EH (cell line): Measurements from ENCODE around the gene PDE9A.
"Not testable (repeated sequence)": the region's sequence is repeated elsewhere in the genome, so short reads cannot be mapped to it uniquely, and the experiment has no call there.

Experiments used
- DNase-seq: peaks from one replicate; pipeline ENCODE4 v3.0.0-alpha.2; 2015; ENCODE audit warnings: low read depth

Gene PDE9A

DNA sequence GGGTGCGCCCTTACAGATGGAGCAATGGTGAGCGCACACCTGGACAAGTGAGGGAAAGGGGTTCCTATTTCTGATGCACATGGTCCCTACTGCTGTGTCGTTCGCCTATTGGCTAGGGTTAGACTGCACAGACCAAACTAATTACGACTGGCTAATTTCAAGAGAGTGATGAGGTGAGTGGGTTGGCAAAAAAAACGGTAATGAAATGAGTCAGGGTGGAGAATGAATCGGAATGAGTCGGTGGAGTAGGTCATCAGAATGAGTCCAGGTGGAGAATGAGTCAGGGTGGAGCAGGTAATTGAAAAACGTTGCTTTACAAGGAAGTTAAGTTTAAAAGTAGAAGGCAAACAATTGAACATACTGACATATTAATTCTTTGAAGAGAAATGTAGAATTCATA, 146.1 kb downstream of the PDE9A start:
- DNase-seq, result no peak

- no peak for DNase-seq
Observed at GRCh38 chr21:42799948-42800347, 146.5 kb downstream of the PDE9A start.

GRCh38 chr21:42801616-42802015, 148.2 kb downstream of the PDE9A start:
- not testable (repeated sequence) for DNase-seq

- no peak for DNase-seq
Observed at GRCh38 chr21:42806509-42807140, 153.2 kb downstream of the PDE9A start.

- not testable (repeated sequence) for DNase-seq
Observed at GRCh38 chr21:42807293-42807895, 154.0 kb downstream of the PDE9A start.

DNA sequence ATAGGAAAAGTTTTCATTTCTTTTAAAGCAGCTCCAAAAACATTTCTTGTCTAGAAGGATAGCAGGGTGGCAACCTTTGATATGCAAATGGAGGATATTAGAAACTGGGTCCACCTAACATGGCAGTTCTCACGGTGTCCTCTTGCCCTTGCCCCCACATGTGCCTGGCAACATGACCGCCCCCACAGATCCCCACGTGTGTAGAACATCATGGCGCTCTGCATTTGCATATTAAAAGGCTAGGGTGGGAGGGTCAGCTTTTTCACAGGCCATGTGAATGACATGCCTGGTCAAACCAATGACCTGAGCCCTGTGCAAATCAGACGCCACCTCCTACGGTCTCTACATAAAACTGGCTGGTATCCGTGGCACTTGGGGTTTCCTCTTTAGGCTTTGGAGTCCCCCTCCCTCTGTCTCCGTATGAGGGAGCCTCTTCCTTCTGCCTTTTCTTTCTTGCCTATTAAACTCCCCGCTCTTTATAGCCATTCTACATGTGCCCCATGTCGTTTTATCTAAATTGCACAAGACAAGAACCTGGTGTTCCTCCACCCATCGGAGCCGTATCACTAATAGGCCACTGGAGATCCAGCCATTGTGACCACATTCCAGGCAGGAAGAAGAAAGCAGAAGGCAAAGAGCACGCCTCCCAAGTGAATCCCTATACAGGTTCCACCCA, 154.7 kb downstream of the PDE9A start:
- no peak for DNase-seq

DNA sequence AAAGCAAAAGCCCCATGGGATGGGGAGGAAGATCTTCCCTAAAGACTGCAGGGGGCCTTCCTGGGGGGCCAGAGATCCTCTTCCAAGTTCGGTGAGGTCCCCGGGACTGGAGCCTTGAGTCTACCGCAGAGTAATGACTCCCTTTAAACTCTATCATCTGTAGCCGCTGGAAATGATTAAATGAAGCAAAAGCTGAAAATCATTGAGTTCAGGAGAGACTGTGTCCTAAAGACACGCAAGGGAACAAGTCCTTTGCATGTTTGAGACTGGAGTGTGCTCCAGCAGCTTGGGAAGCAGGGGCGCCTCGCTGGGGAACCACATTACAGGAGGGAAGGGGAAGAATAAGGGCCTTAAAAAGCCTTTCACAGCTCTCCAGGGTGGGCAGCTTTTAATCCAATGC, 155.8 kb downstream of the PDE9A start:
- DNase-seq, result no peak

GRCh38 chr21:42809577-42810475, 156.4 kb downstream of the PDE9A start:
- DNase-seq, result no peak

- DNase-seq, result no peak
Observed at GRCh38 chr21:42811960-42812359, 158.5 kb downstream of the PDE9A start.

- not testable (repeated sequence) for DNase-seq
Observed at GRCh38 chr21:42812528-42813241, 159.3 kb downstream of the PDE9A start.

- DNase-seq, result no peak
Observed at GRCh38 chr21:42815217-42815616, 161.8 kb downstream of the PDE9A start.

- peak; percentile 41 for DNase-seq
Observed at GRCh38 chr21:42818328-42818749, 164.9 kb downstream of the PDE9A start.

DNA sequence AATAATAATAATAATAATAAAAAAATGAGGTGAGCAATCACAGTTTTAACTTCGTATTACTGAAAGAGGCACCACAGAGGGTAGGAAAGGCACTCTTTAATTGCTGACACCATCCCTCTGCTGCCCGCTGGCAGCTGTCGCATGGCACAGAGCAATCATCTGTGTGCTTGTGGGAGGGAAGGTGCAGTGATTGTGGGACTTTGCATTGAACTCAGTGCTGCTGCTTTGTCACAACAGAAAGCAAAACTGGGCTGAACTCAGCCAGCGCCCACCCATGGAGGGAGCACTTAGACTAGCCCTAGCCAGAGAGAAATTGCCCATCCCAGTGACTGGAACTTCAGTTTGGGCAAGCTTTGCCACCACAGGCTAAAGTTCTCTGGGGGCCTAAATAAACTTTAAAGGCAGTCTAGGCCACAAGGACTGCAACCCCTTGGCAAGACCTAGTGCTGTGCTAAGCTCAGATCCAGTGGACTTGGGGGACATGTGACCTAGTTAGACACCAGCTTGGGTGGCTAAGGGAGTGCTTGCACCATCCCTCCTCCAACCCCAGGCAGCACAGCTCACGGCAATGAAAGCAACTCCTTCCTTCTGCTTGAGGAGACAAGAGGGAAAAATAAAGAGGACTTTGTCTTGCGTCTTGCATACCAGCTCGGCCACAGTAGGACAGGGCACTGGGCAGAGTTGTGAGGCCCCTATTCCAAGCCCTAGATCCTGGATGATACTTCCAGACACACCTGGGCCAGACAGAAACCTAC, 166.6 kb downstream of the PDE9A start:
- DNase-seq, result no peak

DNA sequence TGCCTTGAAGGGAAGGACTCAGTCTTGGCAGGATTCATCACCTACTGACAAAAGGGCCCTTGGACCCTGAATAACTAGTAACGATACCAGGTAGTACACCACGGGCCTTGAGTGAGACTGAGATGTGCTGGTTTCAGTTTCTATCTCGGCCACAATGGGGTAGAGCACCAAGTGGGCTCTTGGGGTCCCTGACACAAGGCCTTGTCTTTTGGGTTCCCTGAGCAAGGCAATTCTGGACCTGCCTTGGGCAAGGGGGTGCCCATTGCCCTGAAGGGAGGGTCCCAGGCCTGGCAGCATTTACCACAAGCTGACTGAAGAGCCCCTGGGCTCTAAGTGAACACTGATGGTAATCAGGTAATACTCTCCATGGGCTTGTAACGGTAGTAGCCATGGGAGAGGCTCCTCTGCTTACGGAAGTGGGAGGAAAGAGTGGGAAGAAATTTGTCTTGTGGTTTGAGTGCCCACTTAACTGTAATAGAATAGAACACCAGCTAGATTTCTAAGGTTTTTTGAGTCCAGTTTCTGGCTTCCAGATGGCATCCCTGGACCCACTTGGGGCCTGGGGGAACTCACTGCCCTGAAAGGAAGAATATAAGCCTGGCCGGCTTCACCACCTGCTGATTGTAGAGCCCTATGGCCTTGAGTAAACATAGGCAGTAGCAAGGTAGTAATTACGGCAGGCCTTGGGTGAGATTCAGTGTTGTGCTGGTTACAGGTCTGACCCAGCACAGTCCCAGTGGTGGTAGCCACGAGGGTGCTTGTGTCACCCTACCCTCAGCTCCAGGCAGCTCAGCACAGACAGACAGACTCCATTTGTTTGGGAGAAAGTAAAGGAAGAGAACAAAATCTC, 167.4 kb downstream of the PDE9A start:
- no peak for DNase-seq
